GM19043 (cell line): ENCODE data around the gene SMC3.
"Not testable (repeated sequence)": the region's sequence is repeated elsewhere in the genome, so short reads cannot be mapped to it uniquely, and the experiment has no call there.

Experiments
- ATAC-seq: cut with Tn5 transposase; IDR thresholded peaks from one replicate; pipeline ENCODE4 v1.9.1; 2021; ENCODE audit warnings: low read depth; ENCODE audit not compliant: unreplicated experiment

The SMC3 gene

GRCh38 chr10:110619514-110620397 lies 52.3 kb downstream of the SMC3 start:
- ATAC-seq = no peak

GRCh38 chr10:110620398-110620719 lies 52.9 kb downstream of the SMC3 start:
- no peak for ATAC-seq

GRCh38 chr10:110623316-110623715 lies 55.8 kb downstream of the SMC3 start:
- ATAC-seq = not testable (repeated sequence)

- ATAC-seq = no peak
These were observed 57.9 kb downstream of the SMC3 start for GRCh38 chr10:110625356-110625894.

GRCh38 chr10:110625951-110626855 lies 58.7 kb downstream of the SMC3 start:
- ATAC-seq = no peak

- ATAC-seq = no peak
These were observed 60.7 kb downstream of the SMC3 start for GRCh38 chr10:110628161-110628560.

GRCh38 chr10:110629680-110630191 lies 62.2 kb downstream of the SMC3 start:
- no peak for ATAC-seq

- ATAC-seq = no peak
These were observed 64.4 kb downstream of the SMC3 start for GRCh38 chr10:110631934-110632333.

- no peak for ATAC-seq
These were observed 65.2 kb downstream of the SMC3 start for GRCh38 chr10:110632591-110633215.

- no peak for ATAC-seq
These were observed 67.2 kb downstream of the SMC3 start for GRCh38 chr10:110634527-110635209.

GRCh38 chr10:110636572-110636931 lies 69.1 kb downstream of the SMC3 start:
- ATAC-seq = no peak

- ATAC-seq = no peak
These were observed 69.5 kb downstream of the SMC3 start for GRCh38 chr10:110636932-110637557.

GRCh38 chr10:110637558-110638053 lies 70.1 kb downstream of the SMC3 start:
- ATAC-seq = no peak

- no peak for ATAC-seq
These were observed 70.8 kb downstream of the SMC3 start for GRCh38 chr10:110638319-110638718.

GRCh38 chr10:110639046-110639445 lies 71.6 kb downstream of the SMC3 start:
- not testable (repeated sequence) for ATAC-seq

- not testable (repeated sequence) for ATAC-seq
These were observed 72.4 kb downstream of the SMC3 start for GRCh38 chr10:110639858-110640257.

- ATAC-seq = no peak
These were observed 73.8 kb downstream of the SMC3 start for GRCh38 chr10:110641256-110641655.

GRCh38 chr10:110642204-110643034 lies 74.9 kb downstream of the SMC3 start:
- no peak for ATAC-seq
